ENCODE data around the gene BDKRB2.

Gene BDKRB2

DNA sequence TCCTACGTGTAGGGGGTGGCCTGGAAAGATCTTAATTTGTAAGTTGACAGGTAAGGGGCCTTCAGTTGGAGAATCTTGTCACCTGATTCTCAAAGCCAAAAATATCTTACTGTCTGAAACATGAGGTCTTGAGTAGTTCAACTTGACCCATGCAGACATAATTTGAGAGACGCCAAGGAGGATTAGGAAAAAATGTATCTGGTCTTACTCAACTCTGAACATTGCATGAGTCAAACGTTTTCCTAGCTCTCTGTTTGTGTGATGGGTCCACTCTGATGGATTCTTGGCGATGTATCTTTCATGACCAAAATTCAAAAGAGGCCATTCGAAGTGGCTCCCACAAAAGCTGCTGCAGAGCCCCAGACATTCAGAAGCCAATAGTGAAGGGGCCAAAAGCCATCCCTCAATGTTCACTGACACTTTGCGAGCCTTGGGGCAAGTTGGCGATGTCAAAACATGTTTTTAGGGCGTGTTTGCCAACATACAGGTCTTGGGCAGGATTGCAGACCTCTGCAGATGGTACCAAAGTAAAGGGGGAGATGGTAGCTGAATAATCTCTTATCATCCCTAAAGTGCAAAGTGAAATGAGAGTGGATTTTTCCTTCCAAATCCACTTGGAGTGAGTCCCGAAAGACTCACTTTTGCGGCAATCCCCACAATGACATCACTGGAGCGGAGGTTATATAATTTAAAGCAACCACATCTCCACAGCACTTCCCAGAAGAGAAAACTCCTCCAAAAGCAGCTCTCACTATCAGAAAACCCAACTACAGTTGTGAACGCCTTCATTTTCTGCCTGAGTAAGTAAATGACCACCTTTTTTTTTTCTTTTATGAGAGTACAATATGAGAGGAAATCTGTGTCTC lies 51.1 kb downstream of the BDKRB2 start, which contains the start of gene BDKRB1:
Gene BDKRB1 (plus strand): TSS at position 710 of the 866 bp plus-strand sequence. CDS start 7,473 bp downstream, outside the sequence.
- no peak for DNase-seq

DNA sequence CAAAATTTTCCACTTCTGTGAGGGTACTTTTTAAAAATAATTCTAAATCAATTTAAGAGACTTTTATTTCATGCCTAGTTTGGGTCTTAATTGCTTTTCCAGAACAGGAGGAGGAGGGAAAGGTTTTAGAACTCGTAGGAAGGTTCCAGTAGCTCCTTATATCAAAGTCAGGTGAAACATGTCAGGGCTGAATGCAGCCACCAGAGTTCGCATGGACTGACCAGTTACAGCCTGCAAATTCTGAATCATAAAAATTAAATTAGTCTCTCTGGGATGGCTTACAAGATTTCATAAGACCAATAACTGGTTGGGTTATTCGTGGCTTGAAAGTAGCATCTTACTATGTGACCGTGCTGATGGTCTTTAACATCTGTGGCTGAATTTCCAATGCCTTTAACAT lies 51.8 kb downstream of the BDKRB2 start:
- DNase-seq: no peak

DNA sequence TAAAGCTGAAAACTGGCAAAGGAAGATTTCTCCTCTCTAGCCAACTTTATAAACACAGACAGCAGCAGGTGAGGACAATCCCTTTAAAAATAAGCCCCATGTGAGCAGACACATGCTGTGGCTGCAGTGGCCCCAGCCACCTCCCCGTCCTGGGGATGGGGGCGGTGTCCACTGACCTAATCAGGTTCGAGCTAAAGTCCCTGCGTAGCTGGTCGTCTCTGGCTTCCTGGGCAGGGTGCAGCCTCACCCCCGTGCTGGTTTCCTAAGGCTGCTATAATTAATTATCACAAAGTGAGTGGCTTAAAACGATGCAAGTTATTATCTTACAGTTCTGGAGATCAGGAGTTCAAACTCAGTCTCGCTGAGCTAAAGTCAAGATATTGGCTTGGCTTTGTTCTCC lies 52.4 kb downstream of the BDKRB2 start:
- DNase-seq: no peak

DNA sequence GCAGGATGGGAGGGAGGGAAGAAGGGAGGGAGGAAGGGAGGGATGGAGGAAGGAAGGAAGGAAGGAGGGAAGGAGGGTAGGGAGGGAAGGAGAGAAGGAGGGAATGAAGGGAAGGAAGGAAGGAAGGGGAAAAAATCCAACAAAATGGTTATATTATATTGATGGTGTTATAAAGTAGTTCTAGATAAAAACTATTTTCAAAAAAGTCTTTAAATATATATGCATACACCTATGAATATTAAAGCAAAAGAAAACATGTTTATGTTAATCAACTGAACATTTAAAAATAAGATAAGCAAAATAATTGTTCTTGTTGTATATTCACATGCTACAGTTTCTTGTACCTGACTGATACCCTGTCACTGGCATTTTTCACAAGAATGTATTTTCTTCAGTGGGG lies 53.3 kb downstream of the BDKRB2 start:
- no peak for DNase-seq

DNA sequence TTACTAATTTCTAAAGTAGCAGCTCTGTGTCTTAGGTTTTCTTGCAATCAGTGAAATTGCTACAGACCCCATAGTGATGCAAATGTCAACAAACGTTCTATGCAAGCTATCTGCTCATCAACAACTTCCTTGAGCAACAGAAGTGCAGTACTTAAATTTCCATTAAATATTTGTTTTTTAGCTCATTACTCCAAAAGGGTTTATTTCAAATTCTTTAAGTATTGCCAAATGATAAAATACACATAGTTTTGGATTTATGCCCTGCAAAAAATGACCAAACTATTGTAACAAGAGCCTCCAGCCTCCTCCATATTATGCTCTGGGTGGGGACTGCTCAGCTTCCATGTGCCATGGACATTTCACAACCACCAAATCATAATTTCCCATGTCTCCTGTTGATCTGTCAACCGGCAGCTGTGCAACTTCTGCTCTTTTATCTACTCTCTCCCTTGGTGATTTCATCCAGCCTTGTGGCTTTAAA lies 55.7 kb downstream of the BDKRB2 start:
- no peak for DNase-seq

DNA sequence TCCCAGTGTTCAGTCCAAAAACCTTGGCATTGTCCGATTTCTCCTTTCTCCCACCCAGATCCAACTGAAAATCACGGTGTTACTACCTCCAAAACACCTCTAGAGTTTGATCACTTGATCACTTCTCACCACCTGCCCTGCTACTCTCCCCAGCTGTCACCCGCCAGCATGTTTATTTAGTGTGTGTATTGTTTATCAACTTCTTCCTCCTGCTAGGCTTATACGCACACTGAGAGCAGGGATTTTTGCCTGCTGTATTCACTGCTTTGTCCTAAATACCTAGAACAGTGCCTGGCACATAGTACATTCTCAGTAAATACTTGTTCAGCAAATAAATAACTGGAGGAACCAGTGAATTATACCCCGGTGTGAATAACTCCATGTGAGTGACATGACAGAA lies 56.4 kb downstream of the BDKRB2 start:
- DNase-seq: no peak

DNA sequence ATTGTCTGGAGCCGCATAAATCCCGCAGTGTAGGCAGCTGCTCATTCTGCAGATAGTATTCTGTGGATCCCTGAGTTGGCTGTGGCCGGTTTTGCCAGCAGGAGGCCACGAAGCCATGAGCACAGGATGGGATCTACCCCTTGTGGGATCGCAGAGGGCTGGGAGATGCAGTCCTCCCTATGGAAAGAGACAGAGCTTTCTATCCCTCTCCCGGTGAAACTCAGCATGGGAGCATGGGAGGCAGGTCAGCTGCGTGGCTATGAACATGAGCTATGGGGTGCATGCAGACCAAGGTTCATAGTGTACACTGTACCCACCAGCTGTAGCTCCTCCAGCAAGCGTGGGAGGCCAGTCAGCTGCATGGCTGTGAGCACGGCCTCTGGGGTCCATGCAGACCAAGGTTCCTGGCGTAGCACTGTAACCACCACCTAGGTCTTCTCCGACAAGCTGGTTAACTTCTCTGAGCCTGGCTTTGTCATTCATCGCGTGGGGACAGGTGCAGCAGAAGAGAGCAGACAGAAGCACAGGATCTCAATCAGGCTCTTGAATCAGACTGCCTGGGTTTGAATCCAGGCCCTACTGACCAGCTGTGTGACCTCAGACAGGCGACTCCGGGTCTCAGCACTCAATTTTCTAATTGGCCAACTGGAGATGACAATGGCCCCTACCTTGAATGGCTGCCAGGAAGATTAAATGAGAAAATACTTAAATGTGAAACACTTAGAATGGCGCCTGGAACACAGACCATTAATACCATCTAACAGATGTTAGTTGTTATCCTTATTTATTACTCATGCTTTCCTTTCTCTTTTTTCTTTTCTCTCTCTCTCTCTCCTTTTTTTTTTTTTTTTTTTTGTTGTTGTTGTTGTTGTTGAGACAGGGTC lies 57.4 kb downstream of the BDKRB2 start:
- DNase-seq: no peak

DNA sequence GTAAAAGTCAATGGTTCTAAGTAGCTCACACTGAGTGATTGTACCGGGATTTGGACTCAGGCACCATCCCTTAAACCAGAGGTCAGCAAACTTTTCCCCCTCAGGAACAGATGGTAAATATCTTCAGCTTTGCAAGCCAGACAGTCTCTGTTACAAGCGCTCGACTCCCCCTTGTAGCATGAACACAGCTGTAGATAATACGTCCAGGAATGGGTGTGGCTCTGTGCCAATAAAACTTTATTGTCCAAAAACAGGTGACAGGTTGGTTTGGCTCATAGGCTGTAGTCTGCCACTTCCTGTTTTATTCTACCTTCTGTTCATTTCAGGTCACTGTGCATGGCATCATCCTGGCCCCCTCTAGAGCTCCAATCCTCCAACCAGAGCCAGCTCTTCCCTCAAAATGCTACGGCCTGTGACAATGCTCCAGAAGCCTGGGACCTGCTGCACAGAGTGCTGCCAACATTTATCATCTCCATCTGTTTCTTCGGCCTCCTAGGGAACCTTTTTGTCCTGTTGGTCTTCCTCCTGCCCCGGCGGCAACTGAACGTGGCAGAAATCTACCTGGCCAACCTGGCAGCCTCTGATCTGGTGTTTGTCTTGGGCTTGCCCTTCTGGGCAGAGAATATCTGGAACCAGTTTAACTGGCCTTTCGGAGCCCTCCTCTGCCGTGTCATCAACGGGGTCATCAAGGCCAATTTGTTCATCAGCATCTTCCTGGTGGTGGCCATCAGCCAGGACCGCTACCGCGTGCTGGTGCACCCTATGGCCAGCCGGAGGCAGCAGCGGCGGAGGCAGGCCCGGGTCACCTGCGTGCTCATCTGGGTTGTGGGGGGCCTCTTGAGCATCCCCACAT lies 58.9 kb downstream of the BDKRB2 start:
- DNase-seq: no peak

DNA sequence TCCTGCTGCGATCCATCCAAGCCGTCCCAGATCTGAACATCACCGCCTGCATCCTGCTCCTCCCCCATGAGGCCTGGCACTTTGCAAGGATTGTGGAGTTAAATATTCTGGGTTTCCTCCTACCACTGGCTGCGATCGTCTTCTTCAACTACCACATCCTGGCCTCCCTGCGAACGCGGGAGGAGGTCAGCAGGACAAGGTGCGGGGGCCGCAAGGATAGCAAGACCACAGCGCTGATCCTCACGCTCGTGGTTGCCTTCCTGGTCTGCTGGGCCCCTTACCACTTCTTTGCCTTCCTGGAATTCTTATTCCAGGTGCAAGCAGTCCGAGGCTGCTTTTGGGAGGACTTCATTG lies 59.5 kb downstream of the BDKRB2 start:
- DNase-seq: no peak

DNA sequence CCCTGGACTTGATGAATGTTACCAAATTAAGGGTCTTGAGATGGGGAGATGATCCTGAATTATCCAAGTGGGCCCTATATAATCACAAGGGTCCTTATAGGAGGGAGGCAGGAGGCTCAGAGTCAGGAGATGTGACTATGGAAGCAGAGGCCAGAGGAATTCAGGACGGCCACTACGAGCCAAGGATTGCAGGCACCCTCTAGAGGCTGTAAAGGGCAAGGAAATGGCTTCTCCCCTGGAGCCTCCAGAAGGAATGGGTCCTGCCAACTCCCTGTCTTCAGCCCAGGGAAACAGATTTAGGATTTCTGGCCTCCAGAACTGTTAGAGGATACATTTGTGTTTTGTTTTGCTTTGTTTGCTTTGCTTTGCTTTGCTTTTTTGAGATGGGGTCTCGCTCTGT lies 60.2 kb downstream of the BDKRB2 start:
- no peak for DNase-seq

DNA sequence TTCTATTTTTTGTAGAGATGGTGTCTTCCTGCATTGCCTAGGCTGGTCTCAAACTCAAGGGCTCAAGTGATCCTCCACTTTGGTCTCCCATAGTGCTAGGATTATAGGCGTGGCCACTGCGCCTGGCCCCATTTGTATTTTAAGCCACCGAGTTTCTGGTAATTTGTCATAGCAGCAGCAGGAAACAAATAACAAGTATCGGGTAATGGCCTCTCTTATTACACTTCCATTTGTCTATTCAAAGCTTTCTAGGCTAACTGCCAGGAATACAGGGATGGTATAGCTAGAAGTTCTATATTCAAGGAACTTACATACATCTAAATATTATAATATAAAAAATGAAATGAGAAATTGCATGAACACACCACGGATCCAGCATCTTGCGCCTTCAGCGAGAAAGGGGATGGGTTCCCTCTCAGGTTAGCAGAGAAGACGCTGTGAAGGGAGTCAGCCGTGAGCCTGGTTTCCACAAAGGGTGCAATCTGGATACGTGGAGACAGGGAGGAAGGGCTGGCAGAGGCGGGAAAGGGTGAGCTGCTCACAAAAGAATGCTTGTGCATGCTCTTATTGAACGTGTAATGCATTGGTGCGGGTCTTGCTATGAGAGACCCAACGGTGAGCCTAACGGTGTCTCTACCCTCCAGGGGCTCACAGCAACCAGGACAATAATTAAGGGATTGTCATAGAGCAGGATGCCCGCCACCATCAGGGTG lies 60.9 kb downstream of the BDKRB2 start:
- no peak for DNase-seq

DNA sequence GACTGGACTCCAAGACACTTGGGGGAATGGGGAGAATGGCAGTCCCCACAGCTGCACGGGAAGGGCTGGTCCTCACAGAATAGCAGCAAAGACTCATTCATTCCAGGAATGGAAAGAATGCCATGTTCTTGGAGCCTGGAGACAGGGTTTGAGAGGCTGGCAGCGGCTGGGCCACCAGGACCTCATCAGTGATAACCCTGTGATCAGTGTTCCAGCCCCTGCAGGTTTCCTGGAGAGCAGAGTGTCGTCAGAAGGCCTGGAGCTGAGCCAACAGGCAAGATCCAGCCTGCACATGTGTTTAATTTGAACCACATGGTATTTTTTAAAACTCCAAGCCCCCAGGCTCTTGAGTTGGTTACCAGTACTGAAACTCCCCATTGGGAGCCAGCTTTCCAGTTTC lies 62.7 kb downstream of the BDKRB2 start:
- DNase-seq: no peak

DNA sequence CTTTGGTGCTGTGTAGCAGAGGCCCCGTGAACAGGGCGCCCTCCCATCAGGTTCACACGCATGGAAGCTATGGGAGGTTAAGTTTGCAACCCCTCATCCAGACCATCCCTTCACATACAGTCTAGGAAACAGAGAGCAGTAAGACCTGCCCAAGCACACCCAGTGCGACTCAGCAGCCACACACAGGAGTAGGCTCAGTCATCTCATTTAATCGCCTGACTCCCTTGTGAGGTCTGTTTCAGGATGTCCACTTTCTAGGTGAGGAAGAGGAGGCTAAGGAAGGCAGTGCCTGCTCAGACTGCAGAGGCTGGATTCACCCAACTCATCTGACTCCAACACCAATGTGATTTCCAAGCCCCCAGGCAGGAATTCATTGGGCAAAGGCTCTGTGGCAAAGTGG lies 63.3 kb downstream of the BDKRB2 start:
- DNase-seq: no peak

DNA sequence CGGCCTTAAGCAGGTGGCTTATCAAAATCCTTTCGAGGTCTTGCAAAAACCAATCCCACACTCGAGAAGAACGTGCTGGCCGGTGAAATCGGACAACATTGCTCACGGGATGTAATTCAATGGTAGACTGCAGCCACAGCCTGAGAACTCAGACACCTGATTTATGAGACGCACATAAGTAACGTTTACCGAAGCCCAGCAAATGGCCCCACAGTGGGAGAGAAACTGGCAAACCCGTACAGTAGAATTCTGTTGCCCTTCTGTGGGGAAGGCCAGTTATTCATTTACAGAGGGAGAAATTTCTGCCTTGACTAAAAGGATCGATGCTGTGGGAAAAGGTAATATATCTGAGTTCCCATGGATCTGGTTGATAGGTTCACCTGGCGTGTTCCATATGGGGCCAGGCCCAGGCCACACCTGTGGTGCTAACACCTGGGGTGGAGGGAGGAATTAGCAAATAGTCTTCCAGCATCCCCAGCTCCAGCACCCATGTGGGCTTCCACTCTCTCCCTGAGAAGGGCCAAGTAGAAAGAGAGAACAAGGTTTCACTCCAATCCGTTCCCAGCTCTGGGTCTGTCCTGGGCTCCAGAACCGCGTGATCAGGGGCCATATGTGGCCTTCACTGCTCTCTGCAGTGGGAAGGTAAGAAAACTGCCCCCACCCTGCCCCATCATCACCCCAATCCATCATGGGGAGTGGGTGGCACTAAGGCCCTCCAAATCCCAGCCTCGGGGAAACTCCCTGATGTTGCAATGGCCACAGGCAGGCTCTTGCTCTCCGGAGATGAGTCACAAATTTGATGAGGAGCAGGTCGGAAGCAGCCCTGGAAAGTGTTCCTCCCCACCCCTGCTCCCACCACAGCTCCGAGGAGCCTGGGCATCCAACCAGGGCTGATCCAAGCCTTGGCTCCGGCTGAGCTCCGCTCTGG lies 64.1 kb downstream of the BDKRB2 start:
- DNase-seq: no peak

DNA sequence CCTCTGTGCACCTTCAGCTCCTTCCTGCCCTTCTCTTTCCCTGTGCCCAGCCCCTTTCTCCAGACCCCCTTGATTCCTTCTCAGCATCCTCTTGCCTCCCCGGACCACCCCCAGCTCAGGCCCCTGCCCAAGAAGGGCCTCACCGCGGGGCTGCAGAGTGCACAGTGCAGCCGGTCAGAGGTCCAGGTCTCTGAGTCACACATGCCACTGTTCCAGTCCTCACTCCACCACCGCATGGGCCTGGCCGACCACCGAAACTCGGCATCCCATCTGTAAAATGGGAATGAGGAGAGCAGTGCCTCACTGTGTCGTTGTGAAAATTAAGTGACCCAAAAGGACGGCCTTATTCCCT lies 64.7 kb downstream of the BDKRB2 start:
- no peak for DNase-seq

DNA sequence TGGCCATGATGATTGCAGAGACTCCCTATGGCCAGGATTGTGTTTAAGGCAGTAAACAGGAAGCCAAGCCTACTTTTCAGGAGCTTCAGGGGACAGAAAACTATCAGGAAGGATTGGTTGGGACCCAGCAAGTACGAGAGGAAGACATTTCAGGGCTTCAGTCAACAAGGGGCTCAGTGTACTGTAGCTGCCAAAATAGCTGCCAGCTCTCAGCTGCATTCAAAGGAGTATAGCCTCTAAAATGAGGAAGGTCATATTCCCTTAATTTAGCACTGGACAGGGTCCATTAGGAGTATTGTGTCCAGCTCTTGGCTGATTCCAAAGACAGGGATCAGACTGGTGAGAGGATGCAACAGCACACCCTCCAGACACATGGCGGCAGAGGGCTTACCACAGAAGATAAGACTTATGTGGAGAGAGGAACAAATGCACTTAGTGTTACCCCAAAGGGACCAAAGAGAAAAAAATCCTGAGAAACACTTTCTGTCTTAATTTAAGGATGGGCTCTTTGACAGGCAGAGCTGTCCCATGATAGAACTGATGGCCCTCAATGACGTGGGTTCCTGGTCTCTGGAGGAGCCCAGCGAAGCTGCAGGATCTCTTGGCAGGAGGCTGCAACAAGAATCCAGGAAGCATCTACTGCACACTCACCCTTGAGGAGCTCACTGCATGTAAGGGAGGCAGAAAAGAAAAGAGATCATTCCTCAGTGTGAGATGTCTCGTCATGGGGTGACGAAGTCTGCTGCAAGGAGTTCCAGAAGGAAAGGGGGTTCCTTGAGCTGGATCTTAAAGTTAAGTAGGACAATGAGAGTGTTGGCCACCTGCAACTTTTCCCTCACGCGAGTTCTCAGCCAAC lies 66.2 kb downstream of the BDKRB2 start:
- no peak for DNase-seq

DNA sequence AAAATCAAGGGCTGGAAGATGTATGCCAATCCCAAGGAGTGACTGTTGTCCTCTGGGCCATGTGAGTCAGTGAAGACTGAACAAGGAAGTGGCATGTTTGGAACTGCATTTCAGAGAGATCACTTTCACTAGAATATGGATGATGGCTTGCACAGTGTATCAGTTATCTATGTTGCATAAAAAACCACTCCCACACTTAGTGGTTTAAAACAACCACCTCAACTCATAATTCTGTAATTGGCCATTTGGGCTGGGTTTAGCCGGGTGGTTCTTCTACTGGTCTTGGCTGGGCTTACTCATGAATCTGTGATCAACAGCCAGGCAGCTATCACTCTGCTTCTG lies 66.8 kb downstream of the BDKRB2 start:
- no peak for DNase-seq

DNA sequence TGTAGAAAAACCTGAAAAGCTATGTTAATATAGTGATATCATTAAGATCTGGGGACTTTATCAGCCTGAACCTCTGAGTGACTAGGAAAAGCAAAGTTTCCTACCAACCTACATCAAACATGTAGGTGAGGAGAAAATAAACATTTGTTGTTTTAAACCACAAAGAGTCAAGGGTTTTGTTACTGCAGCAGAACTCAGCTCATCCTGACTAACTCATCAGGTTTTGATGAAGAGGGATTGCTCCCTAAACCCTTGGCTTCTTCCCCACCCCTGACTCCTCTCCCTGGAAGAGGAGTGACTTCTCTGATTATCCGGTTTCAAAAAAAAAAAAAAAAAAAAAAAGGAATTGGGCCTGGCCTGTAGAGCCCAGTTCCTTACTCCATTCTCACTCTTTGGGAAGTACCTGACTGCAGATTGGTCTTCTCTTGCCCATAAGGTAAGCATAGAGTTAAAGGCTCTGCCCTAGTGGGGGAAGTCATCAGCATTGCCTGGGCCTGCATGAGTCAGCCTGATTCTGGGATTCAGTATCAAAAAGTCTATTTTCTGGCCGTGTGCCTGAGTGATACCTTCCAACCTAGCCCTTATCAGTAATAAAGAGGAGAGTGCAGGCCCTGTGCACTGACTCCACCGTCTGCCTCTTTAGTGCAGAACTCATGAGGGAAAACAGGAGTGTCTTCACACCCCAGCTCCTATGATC lies 68.3 kb downstream of the BDKRB2 start:
- DNase-seq: no peak

DNA sequence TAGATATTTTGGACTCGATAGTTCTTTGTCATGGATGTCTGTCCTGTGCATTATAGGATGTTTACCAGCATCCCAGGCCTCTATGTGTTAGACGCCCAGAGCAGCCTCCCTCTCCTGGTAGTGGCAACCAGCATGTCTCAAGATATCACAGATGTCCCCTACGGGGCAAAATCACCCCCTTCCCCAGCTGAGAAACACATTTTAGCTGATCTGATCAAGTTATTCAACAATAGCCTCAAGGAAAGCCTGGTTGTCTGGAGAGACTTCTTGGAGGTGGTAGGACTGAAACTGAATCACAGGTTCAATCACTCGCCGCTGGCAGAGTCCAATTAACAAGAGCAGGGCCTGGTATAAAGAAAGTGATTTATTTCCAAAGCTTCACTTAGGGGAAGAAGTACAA lies 69.0 kb downstream of the BDKRB2 start:
- DNase-seq: no peak

DNA sequence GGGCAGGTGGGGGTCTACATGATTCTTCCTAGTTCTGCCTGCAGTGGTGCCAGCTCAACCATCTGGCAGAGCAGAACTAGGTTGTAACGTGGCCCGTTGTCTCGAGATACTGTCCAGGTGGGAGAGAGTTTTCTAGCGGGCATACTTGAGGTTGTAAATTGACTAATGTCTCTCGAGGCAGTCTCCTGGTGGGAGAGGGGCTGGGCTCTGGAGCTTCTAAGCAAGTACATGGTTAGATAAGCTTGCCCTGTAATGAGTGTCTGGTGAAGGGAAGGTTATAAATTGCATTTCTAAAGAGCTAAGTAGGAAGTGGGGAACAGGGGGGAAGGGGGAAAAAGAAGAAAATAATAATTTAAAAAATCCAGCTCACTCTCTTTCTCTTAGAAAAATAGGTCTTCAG lies 69.5 kb downstream of the BDKRB2 start:
- DNase-seq: no peak
